Measurements from ENCODE around the gene SGSM1. TPM values are rescaled to one million over a fixed set of nuclear protein-coding genes. Genes with fewer than 3 reads are reported as not detected.
A peak's percentile ranks its signal among the peaks of the same experiment; 100 is the strongest.

The SGSM1 gene
- total and polyA plus RNA-seq, 4 donors, result 0.50 to 9.5 (median 7.5) TPM

DNA sequence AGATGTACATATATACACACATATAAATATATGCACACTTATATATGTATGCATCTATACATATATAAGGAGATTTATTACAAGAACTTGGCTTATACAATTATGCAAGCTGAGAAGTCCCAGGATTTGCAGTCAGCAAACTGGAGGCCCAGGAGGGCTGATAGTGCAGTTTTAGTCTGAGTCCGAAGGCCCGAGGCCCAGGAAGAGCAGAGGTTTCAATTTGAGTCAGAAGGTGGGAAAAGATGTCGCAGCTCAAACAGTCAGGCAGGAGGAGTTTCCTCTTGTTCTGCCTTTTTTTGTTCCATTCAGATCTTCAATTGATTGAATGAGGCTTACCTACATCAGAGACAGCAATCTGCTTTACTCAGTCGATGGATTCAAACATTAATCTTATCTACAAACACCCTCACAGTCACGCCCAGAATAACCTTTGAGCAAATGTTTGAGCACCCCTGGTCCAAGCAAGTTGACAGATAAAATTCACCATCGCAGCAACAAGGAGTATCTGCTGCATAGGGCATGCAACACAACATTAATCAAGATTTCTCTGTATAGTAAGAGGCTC lies 4.0 kb upstream of the SGSM1 start:
- Histone ChIP-seq H3K4me1 (ENCODE audit: control insufficient read depth in 1 of 2, insufficient read depth in 2 of 2, low read length in 2 of 2) (no peaks in the 10 kb centered on the region), H3K36me3 (ENCODE audit: control insufficient read depth in 1 of 2, insufficient read depth in 2 of 2, low read length in 1 of 2) (no peaks in the 10 kb centered on the region), H3K27me3 (ENCODE audit: control insufficient read depth in 1 of 2, insufficient read depth in 2 of 2, low read length in 1 of 2) (no peaks in the 10 kb centered on the region), H3K27ac (ENCODE audit: low read depth in 1 of 2, low read length in 2 of 2) (no peak overlapping the region), H3K4me3 (ENCODE audit: low read length in 2 of 2) (no peak overlapping the region), H3K9me3 (ENCODE audit: control insufficient read depth, low read length) (no peaks in the 10 kb centered on the region)
- WGBS, 2 donors, result 85 to 92% methylated on average over 6 of the region's 6 CpGs
- intact Hi-C loops (cut with DNase I), result loop anchor here in 1 of 2 donors (5.0 kb wide), 1 partner anchor 35 kb away; no protein-coding TSS in a partner anchor
- DNase-seq, result no peak
- ATAC-seq (ENCODE audit: low FRiP score), result no peak

DNA sequence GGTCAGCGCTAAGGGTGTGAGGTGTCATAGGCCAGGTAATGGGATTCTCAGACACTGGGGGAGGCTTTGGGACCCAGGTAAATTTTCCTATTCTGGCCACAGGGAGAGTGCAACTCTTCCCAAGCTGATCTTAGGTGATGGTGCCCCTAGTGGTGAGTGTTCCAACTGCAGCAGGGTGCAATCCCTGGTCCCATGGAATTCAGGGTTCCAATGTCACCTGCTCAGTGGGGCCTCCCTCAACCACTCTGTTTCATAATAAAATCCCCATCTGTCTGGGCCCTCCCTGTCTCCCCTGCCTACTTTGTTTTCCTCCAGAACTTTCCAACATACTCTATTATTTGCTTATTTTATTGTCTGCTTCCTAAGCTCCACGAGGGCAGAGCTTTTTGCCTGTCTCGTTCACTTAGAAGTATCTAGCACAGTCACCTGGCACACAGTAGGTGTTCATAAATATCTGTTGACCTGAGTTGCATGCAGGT lies 2.9 kb upstream of the SGSM1 start:
- H3K36me3 ChIP-seq (ENCODE audit: control insufficient read depth in 1 of 2, insufficient read depth in 2 of 2, low read length in 1 of 2), result no peaks in the 10 kb centered on the region
- intact Hi-C loops (cut with DNase I), result loop anchor here in 1 of 2 donors (5.0 kb wide), 1 partner anchor 34 kb away; no protein-coding TSS in a partner anchor
- 54 to 61% methylated on average over 3 of the region's 3 CpGs for WGBS, 2 donors
- no peaks in the 10 kb centered on the region for H3K27me3 ChIP-seq (ENCODE audit: control insufficient read depth in 1 of 2, insufficient read depth in 2 of 2, low read length in 1 of 2)
- H3K27ac ChIP-seq (ENCODE audit: low read depth in 1 of 2, low read length in 2 of 2), result no peak overlapping the region
- H3K4me1 ChIP-seq (ENCODE audit: control insufficient read depth in 1 of 2, insufficient read depth in 2 of 2, low read length in 2 of 2), result no peaks in the 10 kb centered on the region
- peak; percentile 58 to 87 for DNase-seq
- ATAC-seq (ENCODE audit: low FRiP score), result no peak
- no peak overlapping the region for H3K4me3 ChIP-seq (ENCODE audit: low read length in 2 of 2)
- no peaks in the 10 kb centered on the region for H3K9me3 ChIP-seq (ENCODE audit: control insufficient read depth, low read length)

DNA sequence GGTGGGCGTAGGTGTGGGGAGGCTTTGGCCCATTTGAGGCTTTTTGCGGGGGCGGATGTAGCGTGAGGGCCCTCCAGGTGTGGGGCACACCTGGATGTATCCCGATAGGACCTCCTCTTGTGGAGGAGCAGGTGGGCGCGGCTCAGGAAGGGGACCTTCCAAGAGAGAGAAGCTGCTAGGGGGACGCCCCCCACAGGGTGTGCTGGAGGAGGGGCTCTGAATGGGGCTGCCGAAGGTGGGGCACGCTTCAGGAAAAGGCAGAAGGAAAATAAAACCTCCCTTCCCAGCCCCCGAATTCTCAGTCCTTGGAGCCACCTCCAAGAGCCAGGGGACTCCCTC lies 621 bp downstream of the SGSM1 start:
- H3K4me3 ChIP-seq (ENCODE audit: low read length in 2 of 2), result peak overlapping the region; percentile 55 to 58
- intact Hi-C loops (cut with DNase I), result loop anchor here in 1 of 2 donors (5.0 kb wide), 1 partner anchor 41 kb away; no protein-coding TSS in a partner anchor
- no peaks in the 10 kb centered on the region for H3K4me1 ChIP-seq (ENCODE audit: control insufficient read depth in 1 of 2, insufficient read depth in 2 of 2, low read length in 2 of 2)
- ATAC-seq (ENCODE audit: low FRiP score) (no peak), DNase-seq (no peak)
- H3K27ac ChIP-seq (ENCODE audit: low read depth in 1 of 2, low read length in 2 of 2), result peak overlapping the region in 1 of 2 donors; percentile 69
- no peaks in the 10 kb centered on the region for H3K9me3 ChIP-seq (ENCODE audit: control insufficient read depth, low read length)
- H3K36me3 ChIP-seq (ENCODE audit: control insufficient read depth in 1 of 2, insufficient read depth in 2 of 2, low read length in 1 of 2), result no peaks in the 10 kb centered on the region
- no peaks in the 10 kb centered on the region for H3K27me3 ChIP-seq (ENCODE audit: control insufficient read depth in 1 of 2, insufficient read depth in 2 of 2, low read length in 1 of 2)
- 43 to 60% methylated on average over 11 of the region's 11 CpGs for WGBS, 2 donors

DNA sequence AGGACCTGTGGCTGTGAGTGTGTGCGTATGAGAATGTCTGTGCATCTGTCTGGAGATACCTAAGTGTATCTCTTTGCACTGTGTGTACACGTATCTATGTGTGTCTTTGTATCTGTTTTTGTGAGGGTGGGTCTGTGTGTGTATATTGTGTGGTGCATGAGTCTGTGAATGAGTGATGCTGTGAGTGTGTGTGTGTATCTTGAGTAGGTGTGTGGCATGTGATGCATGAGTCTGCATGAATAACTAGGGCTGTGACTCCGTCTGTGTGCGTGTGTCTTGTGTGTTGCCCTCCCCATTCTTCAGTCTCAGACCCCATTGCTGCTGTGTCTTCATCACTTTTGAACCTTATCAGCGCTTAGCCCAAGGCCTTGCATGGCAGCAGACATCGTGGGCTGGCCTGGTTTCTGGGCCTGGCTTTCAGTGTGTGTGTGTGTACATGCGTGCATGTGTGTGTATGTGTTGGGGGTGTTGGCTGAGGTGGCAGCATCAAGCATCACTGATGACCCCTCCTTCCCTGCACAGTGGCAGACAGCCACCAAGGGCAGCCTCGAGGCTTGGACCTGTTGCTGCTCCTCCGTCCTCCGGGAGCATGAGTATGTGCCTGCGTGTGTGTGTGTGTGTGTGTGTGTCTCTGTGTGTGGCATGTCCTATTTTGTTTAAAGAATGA lies 1.4 kb downstream of the SGSM1 start:
- Histone ChIP-seq H3K9me3 (ENCODE audit: control insufficient read depth, low read length) (no peaks in the 10 kb centered on the region), H3K36me3 (ENCODE audit: control insufficient read depth in 1 of 2, insufficient read depth in 2 of 2, low read length in 1 of 2) (no peaks in the 10 kb centered on the region), H3K4me3 (ENCODE audit: low read length in 2 of 2) (no peak overlapping the region), H3K27ac (ENCODE audit: low read depth in 1 of 2, low read length in 2 of 2) (peak overlapping the region in 1 of 2 donors; percentile 19), H3K27me3 (ENCODE audit: control insufficient read depth in 1 of 2, insufficient read depth in 2 of 2, low read length in 1 of 2) (no peaks in the 10 kb centered on the region), H3K4me1 (ENCODE audit: control insufficient read depth in 1 of 2, insufficient read depth in 2 of 2, low read length in 2 of 2) (no peaks in the 10 kb centered on the region)
- intact Hi-C loops (cut with DNase I), result loop anchor here in 1 of 2 donors (5.0 kb wide), 1 partner anchor 40 kb away; no protein-coding TSS in a partner anchor
- DNase-seq, result peak; percentile 73 to 88
- ATAC-seq (ENCODE audit: low FRiP score), result no peak
- 38 to 39% methylated on average over 11 of the region's 11 CpGs for WGBS, 2 donors

DNA sequence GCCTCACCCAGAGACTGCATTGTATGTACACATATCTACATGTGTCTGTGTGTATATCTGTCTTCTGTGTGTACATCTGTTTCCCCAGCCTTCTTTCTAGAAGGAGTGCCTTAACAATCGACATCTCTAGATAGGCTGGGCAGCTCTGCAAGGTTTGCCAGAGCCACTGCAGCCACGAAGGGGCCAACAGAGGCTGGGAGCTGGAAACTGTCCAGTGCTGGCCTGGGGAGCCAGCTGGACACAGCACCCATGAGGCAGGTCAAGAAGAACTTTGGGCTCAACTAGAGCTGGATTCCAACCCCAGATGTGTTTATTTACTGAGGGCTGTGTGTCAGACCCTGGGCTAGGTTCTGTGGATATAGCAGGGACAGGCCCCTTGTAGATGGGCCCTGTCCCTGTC lies 3.3 kb downstream of the SGSM1 start:
- ATAC-seq (ENCODE audit: low FRiP score) (peak; percentile 12), DNase-seq (peak in 1 of 2 donors; percentile 71)
- Histone ChIP-seq H3K27me3 (ENCODE audit: control insufficient read depth in 1 of 2, insufficient read depth in 2 of 2, low read length in 1 of 2) (no peaks in the 10 kb centered on the region), H3K36me3 (ENCODE audit: control insufficient read depth in 1 of 2, insufficient read depth in 2 of 2, low read length in 1 of 2) (no peaks in the 10 kb centered on the region), H3K27ac (ENCODE audit: low read depth in 1 of 2, low read length in 2 of 2) (peak overlapping the region in 1 of 2 donors; percentile 83), H3K9me3 (ENCODE audit: control insufficient read depth, low read length) (no peaks in the 10 kb centered on the region), H3K4me1 (ENCODE audit: control insufficient read depth in 1 of 2, insufficient read depth in 2 of 2, low read length in 2 of 2) (no peaks in the 10 kb centered on the region), H3K4me3 (ENCODE audit: low read length in 2 of 2) (no peak overlapping the region)
- 3 to 8% methylated on average over 2 of the region's 2 CpGs for WGBS, 2 donors
- intact Hi-C loops (cut with DNase I), result loop anchor here in 1 of 2 donors (5.0 kb wide), 1 partner anchor 38 kb away; no protein-coding TSS in a partner anchor

DNA sequence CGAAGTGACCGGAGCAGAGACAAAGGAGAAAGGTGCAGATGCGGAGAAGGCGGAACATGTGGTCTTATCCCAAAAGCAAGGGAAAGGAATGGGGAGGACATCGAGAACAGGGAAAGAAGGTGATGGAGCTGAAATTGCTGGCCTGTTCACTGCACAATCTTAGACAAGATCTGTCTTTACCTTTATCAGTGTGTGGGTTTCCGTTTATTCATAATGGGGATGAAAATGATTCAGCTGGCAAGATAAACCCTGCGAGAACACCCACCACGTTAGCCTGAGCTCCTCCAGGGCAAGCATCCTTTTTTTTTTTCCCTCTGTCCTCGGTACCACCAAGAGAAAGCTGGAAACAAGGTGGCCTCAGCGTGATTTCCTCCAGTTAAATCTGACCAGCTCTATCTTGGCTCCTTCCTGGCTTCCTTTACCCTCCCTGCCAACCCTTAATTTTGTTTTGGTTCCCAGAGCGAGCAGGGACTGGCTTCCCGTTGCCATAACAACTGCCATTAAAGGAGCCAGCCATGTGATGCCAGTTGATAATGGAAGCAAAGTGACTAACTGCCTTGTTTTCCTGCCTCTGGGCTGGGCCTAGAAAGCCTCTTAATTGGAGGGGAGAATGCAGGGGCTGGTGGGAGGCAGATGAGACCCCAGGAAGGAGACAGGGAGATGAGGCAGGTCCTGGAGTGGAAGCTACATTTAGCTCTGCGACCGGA lies 4.2 kb downstream of the SGSM1 start:
- DNase-seq, result peak; percentile 73 to 81
- peak overlapping the region in 1 of 2 donors; percentile 83 for H3K27ac ChIP-seq (ENCODE audit: low read depth in 1 of 2, low read length in 2 of 2)
- no peaks in the 10 kb centered on the region for H3K4me1 ChIP-seq (ENCODE audit: control insufficient read depth in 1 of 2, insufficient read depth in 2 of 2, low read length in 2 of 2)
- H3K9me3 ChIP-seq (ENCODE audit: control insufficient read depth, low read length), result no peaks in the 10 kb centered on the region
- no peaks in the 10 kb centered on the region for H3K27me3 ChIP-seq (ENCODE audit: control insufficient read depth in 1 of 2, insufficient read depth in 2 of 2, low read length in 1 of 2)
- peak; percentile 67 for ATAC-seq (ENCODE audit: low FRiP score)
- no peaks in the 10 kb centered on the region for H3K36me3 ChIP-seq (ENCODE audit: control insufficient read depth in 1 of 2, insufficient read depth in 2 of 2, low read length in 1 of 2)
- intact Hi-C loops (cut with DNase I), result loop anchor here (2.0 to 10.0 kb wide), 2 partner anchors 85 kb away; no protein-coding TSS in a partner anchor
- WGBS, 2 donors, result 25 to 27% methylated on average over 14 of the region's 14 CpGs
- no peak overlapping the region for H3K4me3 ChIP-seq (ENCODE audit: low read length in 2 of 2)

DNA sequence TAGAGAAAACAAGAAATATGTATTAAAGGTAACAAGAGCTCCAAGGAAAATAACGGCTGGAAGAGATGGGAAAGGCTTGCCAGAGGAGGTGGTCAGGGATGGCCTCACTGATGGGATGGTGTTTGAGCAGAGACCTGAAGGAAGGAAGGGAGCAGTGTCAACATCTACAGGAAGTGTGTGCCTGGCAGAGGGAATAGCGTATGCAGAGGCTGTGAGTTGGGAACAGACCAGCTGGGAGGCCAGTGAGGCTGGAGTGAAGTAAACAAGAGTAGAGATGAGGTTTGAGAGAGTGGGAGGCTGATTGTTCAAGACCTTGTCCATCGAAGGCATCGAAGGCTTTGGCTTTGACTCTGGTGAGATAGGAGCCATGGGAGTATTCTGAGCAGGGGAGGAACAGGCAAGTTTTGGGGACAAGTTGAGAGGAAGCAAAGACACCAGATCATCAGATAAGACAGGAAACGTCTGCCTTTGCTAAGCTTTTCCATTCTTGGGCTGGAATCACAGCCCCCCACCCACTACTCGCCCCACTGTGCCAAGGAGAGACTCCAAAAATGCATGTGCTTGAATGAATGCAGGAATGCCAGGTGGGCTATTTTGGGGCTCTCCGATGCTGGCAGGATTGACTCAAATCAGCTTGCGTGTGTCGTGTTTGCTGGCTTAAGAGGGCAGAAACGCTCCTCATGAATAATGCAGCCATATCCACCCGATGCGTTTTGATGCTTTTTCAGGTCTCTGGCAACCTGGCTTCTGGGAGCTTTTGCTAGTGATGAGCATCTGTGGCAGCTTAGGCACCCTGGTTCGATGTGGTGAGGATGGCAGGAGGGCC lies 7.2 kb downstream of the SGSM1 start:
- intact Hi-C loops (cut with DNase I), result loop anchor here in 1 of 2 donors (10.0 kb wide), 1 partner anchor 82 kb away; no protein-coding TSS in a partner anchor
- no peaks in the 10 kb centered on the region for H3K4me1 ChIP-seq (ENCODE audit: control insufficient read depth in 1 of 2, insufficient read depth in 2 of 2, low read length in 2 of 2)
- 68 to 70% methylated on average over 13 of the region's 13 CpGs for WGBS, 2 donors
- no peak overlapping the region for H3K27ac ChIP-seq (ENCODE audit: low read depth in 1 of 2, low read length in 2 of 2)
- DNase-seq (no peak), ATAC-seq (ENCODE audit: low FRiP score) (no peak)
- H3K9me3 ChIP-seq (ENCODE audit: control insufficient read depth, low read length), result no peaks in the 10 kb centered on the region
- H3K36me3 ChIP-seq (ENCODE audit: control insufficient read depth in 1 of 2, insufficient read depth in 2 of 2, low read length in 1 of 2), result no peaks in the 10 kb centered on the region
- no peak overlapping the region for H3K4me3 ChIP-seq (ENCODE audit: low read length in 2 of 2)
- H3K27me3 ChIP-seq (ENCODE audit: control insufficient read depth in 1 of 2, insufficient read depth in 2 of 2, low read length in 1 of 2), result no peaks in the 10 kb centered on the region
